ENCODE data around the gene TMEM147.

- TF ChIP-seq, protein P1, sequence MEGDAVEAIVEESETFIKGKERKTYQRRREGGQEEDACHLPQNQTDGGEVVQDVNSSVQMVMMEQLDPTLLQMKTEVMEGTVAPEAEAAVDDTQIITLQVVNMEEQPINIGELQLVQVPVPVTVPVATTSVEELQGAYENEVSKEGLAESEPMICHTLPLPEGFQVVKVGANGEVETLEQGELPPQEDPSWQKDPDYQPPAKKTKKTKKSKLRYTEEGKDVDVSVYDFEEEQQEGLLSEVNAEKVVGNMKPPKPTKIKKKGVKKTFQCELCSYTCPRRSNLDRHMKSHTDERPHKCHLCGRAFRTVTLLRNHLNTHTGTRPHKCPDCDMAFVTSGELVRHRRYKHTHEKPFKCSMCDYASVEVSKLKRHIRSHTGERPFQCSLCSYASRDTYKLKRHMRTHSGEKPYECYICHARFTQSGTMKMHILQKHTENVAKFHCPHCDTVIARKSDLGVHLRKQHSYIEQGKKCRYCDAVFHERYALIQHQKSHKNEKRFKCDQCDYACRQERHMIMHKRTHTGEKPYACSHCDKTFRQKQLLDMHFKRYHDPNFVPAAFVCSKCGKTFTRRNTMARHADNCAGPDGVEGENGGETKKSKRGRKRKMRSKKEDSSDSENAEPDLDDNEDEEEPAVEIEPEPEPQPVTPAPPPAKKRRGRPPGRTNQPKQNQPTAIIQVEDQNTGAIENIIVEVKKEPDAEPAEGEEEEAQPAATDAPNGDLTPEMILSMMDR (IDR thresholded peaks at IDR 0.05), result no peak
- TF ChIP-seq POLR2A (IDR thresholded peaks at IDR 0.05) (no peak), EP300 (IDR thresholded peaks at IDR 0.05) (no peak)
Measured at GRCh38 chr19:35595928-35596327, 50.5 kb downstream of the TMEM147 start.

Measured in upper lobe of left lung (tissue), 4 donors.